Measurements from ENCODE around the gene PJA1. TPM values are rescaled to one million over a fixed set of nuclear protein-coding genes. Genes with fewer than 3 reads are reported as not detected.
A peak's percentile ranks its signal among the peaks of the same experiment; 100 is the strongest.

PJA1 gene, protein sequence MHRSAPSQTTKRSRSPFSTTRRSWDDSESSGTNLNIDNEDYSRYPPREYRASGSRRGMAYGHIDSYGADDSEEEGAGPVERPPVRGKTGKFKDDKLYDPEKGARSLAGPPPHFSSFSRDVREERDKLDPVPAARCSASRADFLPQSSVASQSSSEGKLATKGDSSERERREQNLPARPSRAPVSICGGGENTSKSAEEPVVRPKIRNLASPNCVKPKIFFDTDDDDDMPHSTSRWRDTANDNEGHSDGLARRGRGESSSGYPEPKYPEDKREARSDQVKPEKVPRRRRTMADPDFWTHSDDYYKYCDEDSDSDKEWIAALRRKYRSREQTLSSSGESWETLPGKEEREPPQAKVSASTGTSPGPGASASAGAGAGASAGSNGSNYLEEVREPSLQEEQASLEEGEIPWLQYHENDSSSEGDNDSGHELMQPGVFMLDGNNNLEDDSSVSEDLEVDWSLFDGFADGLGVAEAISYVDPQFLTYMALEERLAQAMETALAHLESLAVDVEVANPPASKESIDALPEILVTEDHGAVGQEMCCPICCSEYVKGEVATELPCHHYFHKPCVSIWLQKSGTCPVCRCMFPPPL
- 54.9 TPM for total RNA-seq (ENCODE audit: unreplicated experiment)
- long read RNA-seq, transcript PJA1-202 (2 exons, 2,672 nt) = major isoform, 35 of 45 reads
- long read RNA-seq, partial matches to known transcripts = 0 of 45 reads
- long read RNA-seq, other reads (novel, unspliced or antisense) = 1 of 45 reads

DNA sequence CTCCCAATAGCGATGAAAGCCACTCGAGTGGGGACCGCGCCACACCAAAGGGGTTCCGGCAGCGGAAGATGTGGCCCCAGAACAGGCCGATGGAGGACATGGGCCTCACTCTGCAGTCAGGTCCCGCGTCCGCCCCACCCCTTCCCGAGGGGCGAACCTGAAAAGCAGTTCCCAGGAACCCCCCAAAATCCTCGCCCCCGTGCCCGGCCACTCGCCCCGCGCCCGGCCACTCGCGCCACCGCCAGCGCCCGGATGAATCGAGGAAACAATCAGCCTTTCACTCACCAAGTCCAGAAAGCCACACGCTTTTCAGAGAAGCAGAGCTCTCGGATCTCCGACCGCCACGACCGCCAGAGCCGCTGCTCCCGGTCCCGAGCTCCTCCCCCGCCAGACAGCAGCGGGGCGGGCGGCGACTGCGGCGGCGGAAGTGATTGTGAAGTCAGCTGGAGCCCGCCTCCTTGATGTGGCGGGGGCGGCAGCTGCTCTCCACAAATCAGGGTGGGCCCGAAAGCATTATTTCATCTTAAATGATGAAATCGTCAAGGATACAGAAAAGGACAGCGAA lies at the start of gene PJA1:
PJA1 (minus strand) TSS at position 367 of the 565 bp plus-strand sequence. CDS start 2,380 bp downstream, outside the sequence.
- H3K27ac Mint-ChIP-seq (ENCODE audit: unreplicated experiment) = peak within 1 kb of the TSS; percentile 84
- no peaks in the 10 kb centered on the region for H3K27me3 Mint-ChIP-seq (ENCODE audit: unreplicated experiment)
- H3K4me1 Mint-ChIP-seq (ENCODE audit: low read depth, unreplicated experiment) = peaks cover 13% of the 10 kb centered on the region
- TF ChIP-seq, protein P1, sequence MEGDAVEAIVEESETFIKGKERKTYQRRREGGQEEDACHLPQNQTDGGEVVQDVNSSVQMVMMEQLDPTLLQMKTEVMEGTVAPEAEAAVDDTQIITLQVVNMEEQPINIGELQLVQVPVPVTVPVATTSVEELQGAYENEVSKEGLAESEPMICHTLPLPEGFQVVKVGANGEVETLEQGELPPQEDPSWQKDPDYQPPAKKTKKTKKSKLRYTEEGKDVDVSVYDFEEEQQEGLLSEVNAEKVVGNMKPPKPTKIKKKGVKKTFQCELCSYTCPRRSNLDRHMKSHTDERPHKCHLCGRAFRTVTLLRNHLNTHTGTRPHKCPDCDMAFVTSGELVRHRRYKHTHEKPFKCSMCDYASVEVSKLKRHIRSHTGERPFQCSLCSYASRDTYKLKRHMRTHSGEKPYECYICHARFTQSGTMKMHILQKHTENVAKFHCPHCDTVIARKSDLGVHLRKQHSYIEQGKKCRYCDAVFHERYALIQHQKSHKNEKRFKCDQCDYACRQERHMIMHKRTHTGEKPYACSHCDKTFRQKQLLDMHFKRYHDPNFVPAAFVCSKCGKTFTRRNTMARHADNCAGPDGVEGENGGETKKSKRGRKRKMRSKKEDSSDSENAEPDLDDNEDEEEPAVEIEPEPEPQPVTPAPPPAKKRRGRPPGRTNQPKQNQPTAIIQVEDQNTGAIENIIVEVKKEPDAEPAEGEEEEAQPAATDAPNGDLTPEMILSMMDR (IDR thresholded peaks at IDR 0.05; ENCODE audit: partially characterized antibody, unreplicated experiment) = no peak
- H3K4me3 Mint-ChIP-seq (ENCODE audit: unreplicated experiment) = peak within 1 kb of the TSS; percentile 89
- peaks cover 3% of the 10 kb centered on the region for H3K9me3 Mint-ChIP-seq (ENCODE audit: unreplicated experiment)
- DNase-seq = peak; percentile 75
- H3K36me3 Mint-ChIP-seq (ENCODE audit: unreplicated experiment) = peaks cover 18% of the 10 kb centered on the region

DNA sequence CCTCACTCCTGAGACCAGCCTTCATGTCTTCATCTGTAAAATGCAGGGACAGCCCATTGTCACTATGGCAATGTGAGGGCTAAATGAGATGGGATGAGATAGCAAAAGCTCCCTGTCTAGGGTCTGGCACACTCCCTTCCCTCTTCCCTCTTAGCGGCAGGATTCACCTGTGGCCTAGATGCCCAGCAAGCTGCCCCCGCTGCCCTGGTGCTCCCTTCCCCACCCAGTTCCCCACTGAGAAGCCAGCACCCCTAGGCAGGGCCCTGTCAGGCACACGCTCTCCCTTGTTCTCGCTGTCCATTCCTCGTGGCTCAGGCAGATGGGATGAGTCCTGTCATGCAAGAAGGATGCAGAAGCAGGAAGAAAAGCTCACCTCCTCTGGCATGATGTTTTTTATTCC lies 49.2 kb upstream of the PJA1 start:
- no peak overlapping the region for H3K27ac Mint-ChIP-seq (ENCODE audit: unreplicated experiment)
- peaks cover under 1% of the 10 kb centered on the region for H3K9me3 Mint-ChIP-seq (ENCODE audit: unreplicated experiment)
- DNase-seq = no peak
- no peak overlapping the region for H3K4me3 Mint-ChIP-seq (ENCODE audit: unreplicated experiment)
- H3K4me1 Mint-ChIP-seq (ENCODE audit: low read depth, unreplicated experiment) = no peaks in the 10 kb centered on the region
- H3K27me3 Mint-ChIP-seq (ENCODE audit: unreplicated experiment) = peaks cover 2% of the 10 kb centered on the region
- H3K36me3 Mint-ChIP-seq (ENCODE audit: unreplicated experiment) = peaks cover 4% of the 10 kb centered on the region
- TF ChIP-seq, protein P1 (IDR thresholded peaks at IDR 0.05; ENCODE audit: partially characterized antibody, unreplicated experiment) = no peak

DNA sequence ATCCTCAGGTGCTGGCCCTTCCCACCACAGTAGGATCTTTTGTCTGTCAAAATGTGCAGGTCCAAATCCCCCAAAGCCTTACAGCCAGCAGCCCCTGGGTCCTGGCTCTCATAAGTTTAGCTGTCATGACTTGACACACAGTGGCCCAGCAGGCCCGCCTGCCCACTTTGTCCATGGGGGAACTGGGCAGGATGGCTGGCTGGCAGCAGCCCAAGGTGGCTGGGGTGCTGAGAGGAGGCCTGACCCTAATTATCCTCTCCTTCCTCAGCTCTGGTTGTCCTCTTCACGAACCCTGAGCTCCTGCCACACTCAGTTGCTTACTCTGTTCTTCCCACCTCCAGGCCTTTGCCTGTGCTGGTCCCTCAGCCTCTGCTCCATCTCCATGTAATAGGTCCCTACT lies 46.4 kb upstream of the PJA1 start:
- peaks cover 2% of the 10 kb centered on the region for H3K27me3 Mint-ChIP-seq (ENCODE audit: unreplicated experiment)
- H3K36me3 Mint-ChIP-seq (ENCODE audit: unreplicated experiment) = peaks cover 6% of the 10 kb centered on the region
- TF ChIP-seq, protein P1 (IDR thresholded peaks at IDR 0.05; ENCODE audit: partially characterized antibody, unreplicated experiment) = no peak
- DNase-seq = no peak
- H3K4me3 Mint-ChIP-seq (ENCODE audit: unreplicated experiment) = no peak overlapping the region
- H3K4me1 Mint-ChIP-seq (ENCODE audit: low read depth, unreplicated experiment) = peaks cover under 1% of the 10 kb centered on the region
- H3K9me3 Mint-ChIP-seq (ENCODE audit: unreplicated experiment) = peaks cover 2% of the 10 kb centered on the region
- no peak overlapping the region for H3K27ac Mint-ChIP-seq (ENCODE audit: unreplicated experiment)

DNA sequence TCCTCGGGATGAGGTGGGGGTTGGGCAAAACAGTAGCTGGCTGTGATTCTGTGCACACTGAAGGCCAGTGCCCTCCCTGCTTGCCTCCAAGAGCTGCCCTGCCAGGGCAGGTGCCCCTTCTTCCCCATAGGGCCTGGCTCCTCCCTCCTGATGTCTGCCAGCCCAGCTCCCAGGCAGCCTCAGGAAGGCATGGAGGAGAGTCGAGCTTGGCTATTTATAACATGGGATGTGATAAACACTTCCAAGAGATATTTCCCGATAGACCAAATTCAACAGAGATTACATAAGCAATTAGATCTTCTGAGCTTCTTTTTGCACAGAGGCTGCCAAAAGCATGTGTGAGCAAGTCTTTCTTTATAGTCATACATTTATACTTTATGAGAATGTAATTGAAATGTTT lies 45.3 kb upstream of the PJA1 start:
- peaks cover 2% of the 10 kb centered on the region for H3K27me3 Mint-ChIP-seq (ENCODE audit: unreplicated experiment)
- no peak overlapping the region for H3K27ac Mint-ChIP-seq (ENCODE audit: unreplicated experiment)
- H3K9me3 Mint-ChIP-seq (ENCODE audit: unreplicated experiment) = peaks cover 2% of the 10 kb centered on the region
- peaks cover 6% of the 10 kb centered on the region for H3K36me3 Mint-ChIP-seq (ENCODE audit: unreplicated experiment)
- TF ChIP-seq, protein P1 (IDR thresholded peaks at IDR 0.05; ENCODE audit: partially characterized antibody, unreplicated experiment) = no peak
- H3K4me1 Mint-ChIP-seq (ENCODE audit: low read depth, unreplicated experiment) = peaks cover 1% of the 10 kb centered on the region
- no peak for DNase-seq
- no peak overlapping the region for H3K4me3 Mint-ChIP-seq (ENCODE audit: unreplicated experiment)
